Common myeloid progenitor, CD34-positive (primary cell): ENCODE measurements around the gene ADAMTSL1.

Experiments used
- CTCF ChIA-PET: fragments of 350-600 bp; sonication (Branson Sonifier 250); formaldehyde crosslinking; loops from one replicate; lab custom pipeline; 2021; ENCODE audit warnings: antibody characterized with exemption; lab: Charles Lee
- POLR2A ChIA-PET: fragments of 350-600 bp; sonication (Branson Sonifier 250); formaldehyde crosslinking; loops from one replicate; lab custom pipeline; 2021; ENCODE audit warnings: antibody characterized with exemption; lab: Charles Lee
- DNase-seq, 3 donors: peaks; one replicate each; pipeline versions ENCODE4 v3.0.0 to v3.0.0-alpha.2; 2013
- H3K27ac ChIP-seq, 2 experiments: 1 replicate in 1 of 2; 2 replicates in 1 of 2; pipeline ENCODE4 v1.7.0; 2013; ENCODE audit warnings: inconsistent platforms in 2 of 2, low read length in 2 of 2, mild to moderate bottlenecking in 2 of 2, low read depth in 1 of 2, moderate library complexity in 1 of 2; ENCODE audit not compliant: severe bottlenecking in 2 of 2, insufficient read depth in 1 of 2, poor library complexity in 1 of 2
- H3K27me3 ChIP-seq, 5 experiments: replicated peaks in 2 of 5; 1 replicate in 3 of 5; 2 replicates in 2 of 5; pipeline versions ENCODE4 v1.6.1 to v1.7.0; 2013; ENCODE audit warnings: low read length in 4 of 5, mild to moderate bottlenecking in 2 of 5, moderate library complexity in 2 of 5, inconsistent platforms in 1 of 5; ENCODE audit not compliant: insufficient read depth in 5 of 5, control insufficient read depth in 4 of 5
- H3K36me3 ChIP-seq, 4 experiments: 1 replicate in 2 of 4; 2 replicates in 2 of 4; pipeline versions ENCODE4 v1.6.1 to v1.7.0; 2013; ENCODE audit warnings: low read length in 3 of 4, control low read depth in 1 of 4, mild to moderate bottlenecking in 1 of 4; ENCODE audit not compliant: control insufficient read depth in 4 of 4, insufficient read depth in 4 of 4
- H3K4me1 ChIP-seq, 4 experiments: 1 replicate in 3 of 4; 2 replicates in 1 of 4; pipeline versions ENCODE4 v1.6.1 to v1.7.1; 2013; ENCODE audit warnings: low read length in 3 of 4, mild to moderate bottlenecking in 3 of 4, control low read depth in 1 of 4, inconsistent platforms in 1 of 4, moderate library complexity in 1 of 4; ENCODE audit not compliant: control insufficient read depth in 4 of 4, insufficient read depth in 4 of 4; ENCODE audit errors: control extremely low read depth in 1 of 4
- H3K4me3 ChIP-seq, 7 experiments: 1 replicate in 4 of 7; 2 replicates in 3 of 7; pipeline versions ENCODE4 v1.5.1 to v1.7.0; 2013; ENCODE audit warnings: mild to moderate bottlenecking in 7 of 7, low read length in 6 of 7, moderate library complexity in 6 of 7, inconsistent platforms in 2 of 7, low read depth in 2 of 7, control low read depth in 1 of 7; ENCODE audit not compliant: insufficient read depth in 4 of 7, control insufficient read depth in 1 of 7; ENCODE audit errors: extremely low read depth in 1 of 7
- H3K9me3 ChIP-seq, 5 experiments: 1 replicate in 4 of 5; 2 replicates in 1 of 5; pipeline versions ENCODE4 v1.6.1 to v1.7.1; 2013; ENCODE audit warnings: low read length in 4 of 5, mild to moderate bottlenecking in 2 of 5, inconsistent platforms in 1 of 5, low read depth in 1 of 5, moderate library complexity in 1 of 5; ENCODE audit not compliant: control insufficient read depth in 4 of 5, insufficient read depth in 2 of 5; ENCODE audit errors: control extremely low read depth in 1 of 5
- WGBS: methylation state at CpG from one replicate; pipeline ENCODE4 v1.1.5; 2013; ENCODE audit not compliant: insufficient coverage; 5-methylcytosine and 5-hydroxymethylcytosine counted together

ADAMTSL1 gene

GRCh38 chr9:18604767-18605730 is 131.1 kb downstream of the ADAMTSL1 start:
- Histone ChIP-seq H3K4me1 (no peaks in the 10 kb centered on the region), H3K27ac (no peak overlapping the region), H3K27me3 (no peaks in the 10 kb centered on the region), H3K9me3 (peaks cover 0 to 3% (median 0%) of the 10 kb centered on the region in 5 experiments), H3K36me3 (no peaks in the 10 kb centered on the region), H3K4me3 (no peak overlapping the region)
- WGBS: 96% methylated on average over 4 of the region's 8 CpGs
- ChIA-PET CTCF (no interaction called here), POLR2A (no interaction called here)
- no peak for DNase-seq

GRCh38 chr9:18605766-18606180 is 131.8 kb downstream of the ADAMTSL1 start:
- WGBS: 95% methylated on average over 6 of the region's 6 CpGs
- Histone ChIP-seq H3K27me3 (no peaks in the 10 kb centered on the region), H3K4me3 (no peak overlapping the region), H3K4me1 (no peaks in the 10 kb centered on the region), H3K36me3 (no peaks in the 10 kb centered on the region), H3K9me3 (peaks cover 0 to 3% (median 0%) of the 10 kb centered on the region in 5 experiments), H3K27ac (no peak overlapping the region)
- ChIA-PET CTCF (interaction anchor here (0.5 kb wide), 1 partner anchor 1725 kb away, joined by 4 read pairs; no protein-coding TSS in a partner anchor), POLR2A (interaction anchor here (0.6 kb wide), 1 partner anchor 11 kb away, joined by 3 read pairs; no protein-coding TSS in a partner anchor)
- DNase-seq: no peak

GRCh38 chr9:18606281-18606680 is 132.3 kb downstream of the ADAMTSL1 start:
- Histone ChIP-seq H3K4me3 (no peak overlapping the region), H3K27me3 (no peaks in the 10 kb centered on the region), H3K4me1 (no peaks in the 10 kb centered on the region), H3K27ac (no peak overlapping the region), H3K36me3 (no peaks in the 10 kb centered on the region), H3K9me3 (peaks cover 0 to 3% (median 0%) of the 10 kb centered on the region in 5 experiments)
- ChIA-PET CTCF (interaction anchor here (0.5 kb wide), 1 partner anchor 1725 kb away, joined by 4 read pairs; no protein-coding TSS in a partner anchor), POLR2A (interaction anchor here (0.6 kb wide), 1 partner anchor 11 kb away, joined by 3 read pairs; no protein-coding TSS in a partner anchor)
- WGBS: no CpG with 5 or more reads among the region's 2 CpGs
- DNase-seq: no peak

GRCh38 chr9:18606846-18607245 is 132.9 kb downstream of the ADAMTSL1 start:
- ChIA-PET POLR2A (no interaction called here), CTCF (no interaction called here)
- H3K36me3 ChIP-seq: no peaks in the 10 kb centered on the region
- H3K4me3 ChIP-seq: no peak overlapping the region
- H3K9me3 ChIP-seq: peaks cover 0 to 3% (median 0%) of the 10 kb centered on the region in 5 experiments
- no peaks in the 10 kb centered on the region for H3K27me3 ChIP-seq
- no peak for DNase-seq
- H3K4me1 ChIP-seq: no peaks in the 10 kb centered on the region
- no peak overlapping the region for H3K27ac ChIP-seq

GRCh38 chr9:18608371-18608770 is 134.4 kb downstream of the ADAMTSL1 start:
- Histone ChIP-seq H3K27me3 (no peaks in the 10 kb centered on the region), H3K27ac (no peak overlapping the region), H3K9me3 (peaks cover 0 to 3% (median 0%) of the 10 kb centered on the region in 5 experiments), H3K4me1 (no peaks in the 10 kb centered on the region), H3K36me3 (no peaks in the 10 kb centered on the region), H3K4me3 (no peak overlapping the region)
- DNase-seq: no peak
- WGBS: no CpG with 5 or more reads among the region's 1 CpG
- POLR2A ChIA-PET: no interaction called here
- CTCF ChIA-PET: interaction anchor here (0.6 kb wide), 1 partner anchor 119 kb away, joined by 3 read pairs; no protein-coding TSS in a partner anchor

GRCh38 chr9:18610956-18611355 is 137.0 kb downstream of the ADAMTSL1 start:
- DNase-seq: no peak
- Histone ChIP-seq H3K27me3 (no peaks in the 10 kb centered on the region), H3K4me3 (no peak overlapping the region), H3K4me1 (no peaks in the 10 kb centered on the region), H3K9me3 (peaks cover 0 to 1% (median 0%) of the 10 kb centered on the region in 5 experiments), H3K27ac (no peak overlapping the region), H3K36me3 (no peaks in the 10 kb centered on the region)
- ChIA-PET CTCF (no interaction called here), POLR2A (no interaction called here)
- 100% methylated on average over 2 of the region's 3 CpGs for WGBS

- H3K4me3 ChIP-seq: no peak overlapping the region
- POLR2A ChIA-PET: no interaction called here
- CTCF ChIA-PET: no interaction called here
- H3K9me3 ChIP-seq: peaks cover 0 to 1% (median 0%) of the 10 kb centered on the region in 5 experiments
- no peak for DNase-seq
- H3K27me3 ChIP-seq: no peaks in the 10 kb centered on the region
- H3K27ac ChIP-seq: no peak overlapping the region
- no peaks in the 10 kb centered on the region for H3K4me1 ChIP-seq
- no peaks in the 10 kb centered on the region for H3K36me3 ChIP-seq
These were observed 138.0 kb downstream of the ADAMTSL1 start for GRCh38 chr9:18611971-18612370.
